GM18873 (cell line): ENCODE results near the gene MEG3.

Experiments
- ATAC-seq: cut with Tn5 transposase; IDR thresholded peaks from one replicate; pipeline ENCODE4 v1.9.1; 2021; ENCODE audit warnings: mild to moderate bottlenecking, moderate library complexity, moderate number of reproducible peaks; ENCODE audit not compliant: unreplicated experiment, low FRiP score

MEG3 gene

DNA sequence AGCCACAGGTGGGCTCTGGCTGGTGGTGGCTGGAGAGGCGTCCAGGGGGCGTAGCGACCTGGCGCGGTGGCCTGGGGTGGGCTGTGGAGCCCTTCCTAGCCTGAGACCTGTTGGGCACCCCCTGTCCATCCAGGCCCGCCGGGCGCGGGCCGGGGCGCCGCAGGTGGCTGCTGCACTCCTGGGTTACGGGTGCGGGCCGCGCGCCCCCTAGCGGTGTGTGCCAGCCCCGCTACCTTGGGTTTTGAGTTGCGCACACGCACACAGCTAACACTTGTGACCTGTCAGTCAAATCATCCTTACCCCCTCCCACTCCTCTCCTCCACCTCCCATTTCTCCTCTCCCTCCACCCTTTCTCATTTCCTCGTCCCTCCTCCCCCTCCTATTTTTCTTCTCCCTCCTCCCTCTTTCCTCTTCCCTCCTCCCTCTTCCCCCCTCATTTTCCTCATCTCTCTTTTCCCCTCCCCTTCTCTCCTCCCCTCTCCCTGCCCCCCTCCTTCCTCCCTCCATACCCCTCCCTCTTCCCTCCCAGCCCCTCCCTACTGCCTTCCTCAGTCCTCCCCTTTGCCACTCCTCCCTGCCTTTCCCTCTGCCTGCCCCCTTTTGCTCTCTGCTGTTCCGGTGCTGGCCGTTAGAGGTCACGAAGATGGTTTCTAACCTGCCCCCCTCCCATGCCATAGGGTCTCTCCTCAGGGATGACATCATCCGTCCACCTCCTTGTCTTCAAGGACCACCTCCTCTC is 2.3 kb downstream of the MEG3 start:
- no peak for ATAC-seq

GRCh38 chr14:100830681-100831080 is 4.8 kb downstream of the MEG3 start:
- no peak for ATAC-seq

GRCh38 chr14:100832311-100832960 is 6.5 kb downstream of the MEG3 start:
- ATAC-seq: no peak

DNA sequence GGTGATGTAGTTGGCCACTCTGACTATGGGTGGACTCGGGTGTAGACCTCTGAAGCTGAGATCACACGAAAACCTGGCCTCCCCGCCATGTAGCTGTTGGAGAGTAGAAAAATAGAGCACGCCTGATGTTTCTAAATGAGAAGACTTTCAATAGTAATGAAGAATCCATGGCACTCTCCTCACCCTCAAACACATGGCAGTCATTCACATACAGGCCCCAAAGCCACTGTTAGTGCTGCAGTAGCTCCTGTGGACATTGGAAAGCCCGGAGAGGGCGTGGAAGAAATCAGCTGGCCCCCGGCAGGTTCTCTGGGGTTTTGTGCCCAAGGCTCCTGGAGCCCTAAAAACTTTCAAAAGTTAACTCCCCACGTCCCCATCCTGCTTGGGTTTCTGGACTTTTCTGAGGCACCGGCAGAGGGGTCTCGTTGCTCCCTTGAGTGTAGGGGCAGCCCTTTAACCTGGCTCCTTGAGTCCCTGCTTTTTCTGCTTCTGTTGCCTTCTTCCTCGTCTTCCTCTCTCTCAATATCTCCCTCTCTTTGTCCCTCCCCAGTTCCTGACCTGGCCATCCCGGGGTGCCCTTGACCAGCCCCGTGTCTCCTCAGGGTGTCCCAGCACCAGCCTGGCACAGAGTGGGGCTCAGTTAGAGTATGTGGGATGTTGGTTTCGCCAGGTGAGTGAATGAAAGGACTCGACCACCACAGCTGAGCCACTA is 8.3 kb downstream of the MEG3 start:
- ATAC-seq: no peak

- no peak for ATAC-seq
Measured at GRCh38 chr14:100834794-100835547, 9.1 kb downstream of the MEG3 start.

- ATAC-seq: no peak
Measured at GRCh38 chr14:100835548-100836310, 9.8 kb downstream of the MEG3 start.

GRCh38 chr14:100836311-100836805 is 10.4 kb downstream of the MEG3 start:
- ATAC-seq: no peak

DNA sequence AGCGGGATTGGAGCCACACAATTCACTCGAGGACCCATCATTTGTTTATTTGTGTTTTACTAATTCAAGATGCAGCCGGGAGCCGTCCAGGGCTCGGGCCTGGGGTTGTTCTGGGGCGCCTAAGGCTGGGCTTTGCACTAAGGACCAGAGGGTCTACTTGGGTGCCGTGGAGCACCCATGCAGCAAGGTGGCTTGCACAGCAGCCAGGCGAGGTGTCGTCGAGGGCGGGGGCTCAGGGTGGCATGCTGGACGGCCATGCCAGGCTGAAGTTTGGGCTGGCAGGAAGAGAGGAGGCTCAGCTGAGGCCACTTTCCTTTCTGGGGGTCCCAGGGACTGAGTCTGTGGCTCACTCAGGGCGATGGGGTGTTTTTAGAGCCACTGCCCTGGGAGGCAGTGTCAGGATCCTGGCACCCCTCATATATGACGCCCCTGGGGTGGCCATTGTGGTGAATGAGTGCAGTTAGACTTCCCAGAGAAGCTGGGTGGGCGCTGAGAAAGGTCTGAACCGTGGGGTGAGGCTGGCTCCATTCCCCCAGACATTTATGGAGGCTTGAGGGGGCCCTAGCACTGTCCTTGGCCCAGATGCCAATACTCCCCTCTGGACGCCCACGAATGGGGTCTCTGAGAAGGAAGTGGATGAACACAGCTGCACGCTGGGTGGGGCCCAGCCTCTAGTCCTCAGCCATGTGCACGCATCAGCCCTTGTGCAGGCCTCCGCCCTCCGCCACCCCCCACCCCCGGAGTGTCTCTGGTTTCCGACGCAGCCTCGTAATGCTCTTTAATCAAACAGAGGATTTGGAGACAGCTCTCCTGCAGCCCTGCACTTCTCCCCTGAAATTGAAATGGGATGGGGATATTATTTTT is 11.3 kb downstream of the MEG3 start:
- ATAC-seq: no peak

- ATAC-seq: no peak
Measured at GRCh38 chr14:100837805-100838350, 12.0 kb downstream of the MEG3 start.

GRCh38 chr14:100838493-100839314 is 12.8 kb downstream of the MEG3 start:
- no peak for ATAC-seq

GRCh38 chr14:100839315-100839585 is 13.3 kb downstream of the MEG3 start:
- no peak for ATAC-seq

GRCh38 chr14:100839681-100840111 is 13.8 kb downstream of the MEG3 start:
- ATAC-seq: no peak

DNA sequence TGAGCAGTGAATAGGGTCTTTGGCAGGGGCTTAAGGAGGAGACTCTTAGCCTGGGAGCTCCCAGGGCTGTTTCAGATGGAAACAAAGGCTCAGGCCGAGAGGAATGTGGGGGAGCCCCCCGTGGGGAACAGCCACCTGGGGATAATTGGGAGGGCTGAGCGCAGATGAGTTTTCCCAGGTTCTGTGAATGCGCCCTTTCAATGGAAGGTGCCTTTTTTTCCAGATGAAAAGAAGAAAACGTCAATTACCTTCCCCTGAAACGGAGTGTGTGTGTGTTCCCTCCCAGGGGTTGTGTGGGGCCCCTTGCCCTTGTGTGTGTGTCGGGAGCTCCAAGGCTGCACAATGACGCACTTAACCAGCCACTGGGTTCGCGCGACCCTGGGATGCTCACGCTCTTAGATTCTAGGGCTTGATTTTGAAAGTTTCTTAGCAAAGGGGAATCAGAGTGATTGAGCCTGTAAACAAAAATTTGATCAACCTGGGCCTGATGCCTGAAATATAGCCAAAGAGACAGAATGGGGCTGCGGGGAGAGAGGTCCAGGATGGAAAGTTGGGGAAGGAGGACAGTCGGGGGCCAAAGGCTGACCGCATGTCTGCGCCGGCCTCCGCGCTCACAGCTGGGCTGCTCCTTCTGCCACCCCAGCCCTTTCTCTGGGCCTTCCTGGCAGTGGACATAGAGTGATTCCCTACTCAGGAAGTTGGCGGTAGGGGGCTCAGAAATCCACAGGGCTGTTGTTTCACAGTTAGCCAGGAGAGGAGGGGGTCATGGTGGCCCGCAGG is 14.6 kb downstream of the MEG3 start:
- no peak for ATAC-seq

DNA sequence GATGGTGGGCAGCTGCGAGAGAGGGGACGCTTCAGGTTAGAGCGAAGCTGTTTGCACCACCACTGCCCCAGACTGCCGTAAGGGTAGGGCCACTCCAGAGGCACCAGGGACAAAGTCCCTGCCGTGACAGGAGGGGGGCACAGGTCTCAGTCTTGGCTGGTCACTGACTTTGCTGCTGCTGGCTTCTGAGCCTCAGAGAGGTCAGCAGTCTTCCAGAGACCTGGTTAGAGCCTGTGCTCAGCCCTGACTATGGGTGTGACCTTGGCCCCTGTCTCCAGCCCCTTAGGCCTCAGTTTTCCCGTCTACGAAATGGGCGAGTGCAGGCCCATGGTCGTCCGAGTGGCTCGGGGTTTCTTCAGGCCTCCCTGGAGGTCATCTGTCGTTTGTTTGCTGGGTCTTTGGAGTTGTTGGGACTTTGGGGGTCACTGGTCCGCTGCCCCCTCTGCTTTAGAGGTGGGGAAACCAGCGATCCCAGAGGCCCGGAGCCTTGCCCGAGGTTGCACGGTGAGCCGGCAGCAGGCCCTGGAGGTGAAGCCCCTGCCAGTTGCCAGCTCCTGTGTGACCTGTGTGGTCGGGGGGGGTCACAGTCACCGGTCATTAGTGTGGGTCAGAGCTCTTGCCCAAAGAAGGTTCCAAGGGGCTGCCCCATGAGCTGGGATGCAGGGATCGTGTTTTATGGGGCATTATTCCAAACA is 15.3 kb downstream of the MEG3 start:
- ATAC-seq: no peak

DNA sequence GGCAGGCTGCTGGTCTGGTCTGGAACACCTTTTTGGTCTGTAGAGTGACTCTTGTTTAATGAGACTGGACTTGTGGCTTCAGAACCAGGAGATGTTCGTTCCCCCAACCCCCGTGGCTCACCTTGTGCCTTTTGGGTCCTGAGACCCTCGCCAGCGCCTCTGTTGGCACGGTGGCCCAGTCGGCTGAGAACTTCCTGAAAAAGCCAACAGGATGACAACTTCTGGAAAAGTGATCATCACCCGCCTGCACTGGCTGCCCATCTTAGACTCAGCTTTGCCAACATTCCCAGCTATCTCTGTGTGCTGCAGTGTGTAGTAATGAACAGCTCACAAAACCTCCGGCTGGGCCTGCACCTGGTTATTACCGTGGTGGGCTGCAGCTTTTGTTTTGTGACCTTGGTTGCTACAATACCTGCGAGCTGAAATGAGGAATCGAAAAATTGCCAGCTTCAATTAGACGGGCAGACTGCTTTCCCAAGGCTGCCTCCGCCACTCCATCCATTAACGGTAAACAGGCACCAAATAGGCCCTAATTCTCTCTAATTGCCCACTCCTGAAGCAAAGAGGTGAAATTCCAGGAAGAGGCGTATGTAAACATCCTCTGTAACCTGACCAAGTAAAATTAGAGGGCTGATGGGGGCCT is 16.0 kb downstream of the MEG3 start:
- ATAC-seq: no peak

DNA sequence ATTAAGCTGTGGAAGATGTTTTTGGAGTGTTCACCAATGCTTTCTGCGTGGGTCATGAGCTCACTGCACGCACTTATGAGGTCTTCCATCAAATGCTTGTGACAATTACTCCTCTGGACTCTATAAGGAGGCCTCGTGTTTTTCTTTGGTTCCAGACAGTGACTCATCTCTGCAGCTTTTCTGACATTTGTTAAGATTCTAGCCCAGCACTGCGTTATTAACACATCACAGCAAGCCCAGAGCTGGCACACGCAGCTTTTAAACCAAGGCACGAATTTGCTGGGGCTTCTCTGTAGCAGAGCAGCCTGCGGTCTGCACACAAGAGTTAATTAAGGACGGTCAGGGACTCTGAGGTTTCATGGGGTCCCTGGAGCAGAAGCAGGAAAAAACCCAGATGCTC is 16.9 kb downstream of the MEG3 start:
- no peak for ATAC-seq
